GM19438 (cell line): ENCODE results near the gene CXXC5.

Source experiments
- ATAC-seq: cut with Tn5 transposase; IDR thresholded peaks from one replicate; pipeline ENCODE4 v1.9.1; 2021; ENCODE audit warnings: low read depth; ENCODE audit not compliant: unreplicated experiment

CXXC5 gene

GRCh38 chr5:139664086-139664693, 16.0 kb downstream of the CXXC5 start:
- no peak for ATAC-seq

- ATAC-seq: no peak
Measured at GRCh38 chr5:139664727-139665351, 16.7 kb downstream of the CXXC5 start.

GRCh38 chr5:139665626-139666025, 17.5 kb downstream of the CXXC5 start:
- ATAC-seq: no peak

GRCh38 chr5:139666551-139666950, 18.4 kb downstream of the CXXC5 start:
- no peak for ATAC-seq

GRCh38 chr5:139667001-139667729, 19.0 kb downstream of the CXXC5 start:
- ATAC-seq: no peak

GRCh38 chr5:139667730-139668063, 19.5 kb downstream of the CXXC5 start:
- no peak for ATAC-seq

GRCh38 chr5:139668064-139668880, 20.1 kb downstream of the CXXC5 start:
- ATAC-seq: no peak

GRCh38 chr5:139668924-139669661, 20.9 kb downstream of the CXXC5 start:
- no peak for ATAC-seq

- ATAC-seq: peak; percentile 33
Measured at GRCh38 chr5:139669662-139670368, 21.7 kb downstream of the CXXC5 start.

GRCh38 chr5:139670369-139671095, 22.4 kb downstream of the CXXC5 start:
- peak; percentile 44 for ATAC-seq

- ATAC-seq: no peak
Measured at GRCh38 chr5:139671096-139671841, 23.1 kb downstream of the CXXC5 start.

- no peak for ATAC-seq
Measured at GRCh38 chr5:139675213-139675612, 27.1 kb downstream of the CXXC5 start.

GRCh38 chr5:139675825-139676224, 27.7 kb downstream of the CXXC5 start:
- ATAC-seq: no peak

- no peak for ATAC-seq
Measured at GRCh38 chr5:139676406-139676805, 28.3 kb downstream of the CXXC5 start.

GRCh38 chr5:139676951-139677735, 29.0 kb downstream of the CXXC5 start:
- no peak for ATAC-seq

GRCh38 chr5:139677736-139678613, 29.8 kb downstream of the CXXC5 start:
- no peak for ATAC-seq
